CD4-positive, alpha-beta T cell treated with Interleukin-15 for 1 hour (primary cell): Measurements from ENCODE around the gene EBF3.

Source experiments
- DNase-seq: peaks from one replicate; pipeline ENCODE4 v3.0.0-alpha.2; 2020

The EBF3 gene

GRCh38 chr10:129909531-129910256 lies 54.4 kb downstream of the EBF3 start:
- DNase-seq: peak; percentile 6

DNA sequence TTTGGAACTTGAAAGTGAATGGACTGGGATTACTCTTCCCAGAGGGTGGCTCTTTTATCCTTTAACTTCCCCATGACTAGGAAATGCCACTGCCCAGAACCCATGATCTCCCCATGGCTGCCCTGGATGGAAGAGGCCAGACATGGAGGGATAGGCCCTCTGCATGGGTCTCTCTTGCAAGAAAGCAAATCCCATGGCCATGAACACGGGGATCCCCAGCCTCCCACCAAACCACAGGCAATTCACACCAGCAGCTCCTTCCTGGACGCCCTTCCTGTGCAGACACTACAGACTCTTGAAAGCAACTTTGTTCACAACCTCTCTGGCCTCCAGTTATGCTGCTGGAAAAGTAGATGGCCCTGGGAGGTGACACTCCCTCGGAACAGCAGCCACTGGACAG lies 55.0 kb downstream of the EBF3 start:
- DNase-seq: no peak

DNA sequence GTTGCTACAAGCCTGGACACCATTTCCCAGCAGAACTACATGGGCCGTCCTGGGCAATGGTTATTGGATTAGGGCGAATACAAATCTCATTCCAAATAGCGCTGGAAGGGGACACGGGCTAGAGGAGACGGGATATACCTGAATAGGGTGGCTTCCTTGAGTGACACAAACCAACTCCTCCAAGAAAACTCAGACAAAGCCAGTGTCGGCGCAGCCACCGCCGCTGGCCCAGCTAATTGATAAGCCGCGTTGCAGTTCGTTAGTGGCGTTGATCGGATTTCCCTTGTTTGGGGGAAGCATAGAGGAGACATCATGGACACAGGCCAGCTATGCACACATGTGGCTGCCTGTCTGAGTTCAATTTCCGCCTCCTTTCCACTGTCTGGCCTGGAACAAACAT lies 55.7 kb downstream of the EBF3 start:
- peak; percentile 7 for DNase-seq

- DNase-seq: peak; percentile 12
Measured at GRCh38 chr10:129905553-129905952, 58.5 kb downstream of the EBF3 start.

GRCh38 chr10:129904323-129904722 lies 59.8 kb downstream of the EBF3 start:
- no peak for DNase-seq

- peak; percentile 3 for DNase-seq
Measured at GRCh38 chr10:129901389-129902006, 62.6 kb downstream of the EBF3 start.

DNA sequence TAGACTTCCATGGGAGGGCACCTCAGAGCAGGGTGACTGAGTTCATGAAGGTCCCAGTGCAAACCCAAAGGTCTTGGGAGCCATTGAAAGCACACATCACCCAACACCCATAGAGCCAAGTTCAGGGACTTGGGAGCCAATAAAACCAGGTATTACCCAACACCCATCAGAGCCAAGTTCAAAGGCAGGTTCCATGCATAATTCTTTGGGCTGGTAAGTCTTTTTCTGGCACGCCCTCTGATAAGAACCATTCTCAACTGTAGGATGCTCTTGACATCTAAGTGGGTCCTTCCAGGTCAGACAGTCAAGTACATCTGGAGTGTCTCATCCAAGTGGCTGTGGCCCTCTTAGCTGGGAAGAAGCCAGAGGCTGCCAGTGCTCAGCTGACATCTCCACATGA lies 63.2 kb downstream of the EBF3 start:
- DNase-seq: peak; percentile 3

- DNase-seq: no peak
Measured at GRCh38 chr10:129899276-129900130, 64.6 kb downstream of the EBF3 start.

GRCh38 chr10:129898706-129899268 lies 65.3 kb downstream of the EBF3 start:
- DNase-seq: no peak

DNA sequence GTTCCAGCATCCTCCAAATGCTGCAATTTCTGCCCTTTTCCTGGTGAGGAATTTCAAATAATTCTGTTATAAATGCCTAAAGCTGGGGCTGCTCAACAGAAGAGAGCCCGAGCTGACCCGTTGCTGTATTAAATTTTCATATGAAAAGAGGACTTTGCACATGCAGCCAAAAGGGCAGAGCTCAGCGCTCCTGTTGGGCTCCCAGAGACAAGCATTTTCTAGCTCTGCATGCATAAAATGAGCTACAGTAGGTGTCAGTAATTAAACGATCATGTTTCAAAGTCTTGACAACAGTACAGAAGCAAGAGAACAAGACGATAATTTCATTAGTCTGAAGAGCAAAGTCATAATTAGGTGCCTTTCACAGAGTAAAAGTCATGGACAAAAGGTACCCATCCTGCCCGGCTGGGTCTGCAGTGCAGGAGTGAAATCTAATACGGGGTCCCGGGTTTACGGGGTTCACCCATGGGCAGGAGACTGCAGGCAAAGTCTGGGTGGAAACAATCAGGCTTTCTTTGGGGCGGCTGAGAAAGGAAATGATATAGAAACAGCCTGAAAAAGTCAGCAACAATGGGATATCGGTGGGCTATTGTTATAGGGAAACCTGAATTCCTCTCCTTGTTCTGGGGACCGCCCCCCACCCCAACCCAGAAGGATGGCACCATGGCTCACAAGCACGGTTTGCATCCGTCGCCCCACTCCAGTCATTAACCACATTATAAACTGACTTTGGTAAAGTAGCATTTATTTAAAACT lies 66.0 kb downstream of the EBF3 start:
- DNase-seq: no peak

DNA sequence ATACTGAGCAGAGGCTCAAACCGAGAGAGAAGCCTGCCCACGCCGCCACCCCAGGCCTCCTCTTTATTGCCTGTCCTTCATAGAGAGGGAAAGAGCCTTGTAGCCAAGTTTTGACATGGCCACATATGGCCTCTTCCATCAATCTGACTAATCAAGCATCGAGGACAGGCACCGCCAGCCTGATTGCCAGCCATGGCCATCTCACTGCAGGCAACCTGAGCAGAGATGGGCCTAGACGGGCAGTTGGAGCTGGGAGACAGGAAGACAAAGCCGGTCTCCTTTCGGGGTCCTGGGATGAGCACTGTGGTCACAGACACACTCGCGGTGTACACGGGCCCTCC lies 67.2 kb downstream of the EBF3 start:
- no peak for DNase-seq

GRCh38 chr10:129896136-129896859 lies 67.8 kb downstream of the EBF3 start:
- no peak for DNase-seq

- no peak for DNase-seq
Measured at GRCh38 chr10:129895811-129896135, 68.3 kb downstream of the EBF3 start.

GRCh38 chr10:129894698-129895097 lies 69.4 kb downstream of the EBF3 start:
- DNase-seq: no peak

GRCh38 chr10:129893104-129894089 lies 70.7 kb downstream of the EBF3 start:
- no peak for DNase-seq

DNA sequence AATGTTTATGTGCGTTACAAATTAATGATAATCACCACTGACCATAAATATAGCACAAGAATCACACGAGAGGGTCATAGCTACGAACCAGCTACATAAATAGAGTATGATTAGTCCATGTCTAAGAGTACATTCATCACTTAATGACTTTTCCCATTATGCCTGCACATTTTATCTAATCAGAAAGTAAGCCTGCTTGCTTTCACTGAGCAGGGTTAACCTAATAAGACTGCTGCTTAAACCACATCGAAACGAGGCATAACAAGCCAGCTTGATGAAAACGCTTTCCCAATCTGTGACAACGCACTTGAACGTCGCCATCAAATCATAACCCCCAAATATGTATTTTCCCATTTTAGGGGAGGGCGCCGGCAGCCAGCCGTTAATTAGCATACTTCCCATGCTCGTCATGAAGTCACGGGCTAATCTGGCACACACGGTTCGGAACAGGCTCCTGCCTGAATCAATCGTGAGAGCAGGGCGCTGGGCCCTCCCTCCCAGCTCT lies 71.5 kb downstream of the EBF3 start:
- no peak for DNase-seq

- DNase-seq: no peak
Measured at GRCh38 chr10:129891806-129892205, 72.3 kb downstream of the EBF3 start.

DNA sequence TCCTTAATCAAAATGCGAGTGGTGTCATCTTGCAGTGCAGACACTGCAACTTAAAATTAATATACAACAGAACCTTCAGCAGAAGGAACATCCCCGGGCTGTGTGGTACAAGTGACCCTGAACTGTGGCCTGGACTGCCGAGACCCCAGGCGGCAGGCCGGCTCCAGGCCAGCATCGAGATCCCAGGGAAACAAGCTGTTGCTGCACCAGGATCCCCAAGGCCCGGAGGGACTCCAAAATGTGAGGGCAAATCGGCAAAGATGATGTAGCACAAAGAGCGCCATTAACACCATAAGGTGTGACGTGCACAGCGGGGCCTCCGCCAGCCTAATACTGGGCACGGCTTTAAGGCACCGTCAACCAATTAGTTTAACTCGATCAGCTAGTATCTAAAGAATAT lies 73.9 kb downstream of the EBF3 start:
- DNase-seq: no peak

- DNase-seq: no peak
Measured at GRCh38 chr10:129888784-129889616, 75.1 kb downstream of the EBF3 start.
